Right atrium auricular region (tissue), 2 donors: Measurements from ENCODE around the gene SIRT5. TPM values are rescaled to one million over a fixed set of nuclear protein-coding genes. Genes with fewer than 3 reads are reported as not detected.

Source experiments
- DNase-seq: peaks from one replicate; pipeline ENCODE4 v3.0.0-alpha.2; 2019; ENCODE audit warnings: low spot score
- H3K27ac ChIP-seq, 2 donors: fragments of 200-600 bp; sonication (generic); 1 replicate in 1 of 2; 2 replicates in 1 of 2; pipeline ENCODE4 v1.5.1; 2016 to 2019
- H3K27me3 ChIP-seq, 2 donors: fragments of 200-600 bp; sonication (generic); one replicate each; pipeline versions ENCODE4 v1.5.1 to v1.6.0; 2017 to 2019
- H3K36me3 ChIP-seq: fragments of 200-600 bp; sonication (generic); one replicate; pipeline ENCODE4 v1.5.1; 2016
- H3K4me1 ChIP-seq, 2 donors: fragments of 200-600 bp; sonication (generic); one replicate each; pipeline versions ENCODE4 v1.5.1 to v1.6.0; 2017 to 2019
- H3K4me3 ChIP-seq, 2 donors: fragments of 200-600 bp; sonication (generic); 1 replicate in 1 of 2; 2 replicates in 1 of 2; pipeline ENCODE4 v1.5.1; 2017 to 2019; ENCODE audit warnings: mild to moderate bottlenecking in 1 of 2, moderate library complexity in 1 of 2
- H3K9me3 ChIP-seq, 2 donors: fragments of 200-600 bp; sonication (generic); one replicate each; pipeline ENCODE4 v1.5.1; 2019
- CTCF ChIP-seq, 2 donors: fragments of 200-600 bp; sonication (generic); IDR thresholded peaks; one replicate each; pipeline ENCODE4 v1.5.1; 2019; ENCODE audit warnings: antibody characterized with exemption in 2 of 2
- total RNA-seq, 2 donors: library from RNA; depleted of rRNA; stranded (reverse); fragments of >200 nt; gene quantifications; one replicate each; pipeline ENCODE4 v1.1.0, GENCODE V29; 2016

The SIRT5 gene
- total RNA-seq, 2 donors from 2014 or later: 17.9 to 31.2 TPM

GRCh38 chr6:13590574-13591153, 16.3 kb downstream of the SIRT5 start:
- no peak for DNase-seq
- Histone ChIP-seq H3K27me3 (no peaks in the 10 kb centered on the region), H3K36me3 (peaks cover 62% of the 10 kb centered on the region), H3K27ac (no peak overlapping the region), H3K4me1 (peaks cover 0 to 13% of the 10 kb centered on the region in 2 donors), H3K4me3 (no peak overlapping the region), H3K9me3 (no peaks in the 10 kb centered on the region)
- TF ChIP-seq CTCF (IDR thresholded peaks at IDR 0.05): no peak

- H3K36me3 ChIP-seq: peaks cover 69% of the 10 kb centered on the region
- no peak for DNase-seq
- peaks cover 0 to 13% of the 10 kb centered on the region in 2 donors for H3K4me1 ChIP-seq
- H3K9me3 ChIP-seq: no peaks in the 10 kb centered on the region
- no peaks in the 10 kb centered on the region for H3K27me3 ChIP-seq
- H3K4me3 ChIP-seq: no peak overlapping the region
- TF ChIP-seq CTCF (IDR thresholded peaks at IDR 0.05): no peak
- no peak overlapping the region for H3K27ac ChIP-seq
These were observed 17.0 kb downstream of the SIRT5 start for GRCh38 chr6:13591205-13591921.

DNA sequence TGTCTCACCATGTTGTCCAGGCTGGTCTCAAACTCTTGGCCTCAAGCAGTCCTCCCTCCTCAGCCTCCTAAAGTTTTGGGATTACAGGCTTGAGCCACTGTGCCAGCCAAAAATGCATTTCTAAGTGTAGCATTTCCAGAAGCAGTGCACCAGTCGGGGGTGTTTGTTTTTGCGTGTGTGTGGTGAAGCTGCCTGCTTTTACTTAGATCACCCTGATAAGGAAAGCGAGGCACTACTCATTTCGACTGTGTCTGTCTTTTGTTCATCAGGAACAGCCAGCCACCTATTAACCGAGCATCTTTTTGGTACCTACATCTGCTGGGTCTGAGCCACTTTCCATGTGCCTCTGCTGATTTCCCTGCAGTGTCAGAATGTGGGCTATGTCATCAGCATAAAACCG, 18.7 kb downstream of the SIRT5 start:
- DNase-seq: no peak
- H3K9me3 ChIP-seq: no peaks in the 10 kb centered on the region
- H3K4me1 ChIP-seq: no peaks in the 10 kb centered on the region
- H3K36me3 ChIP-seq: peaks cover 76% of the 10 kb centered on the region
- no peaks in the 10 kb centered on the region for H3K27me3 ChIP-seq
- H3K4me3 ChIP-seq: no peak overlapping the region
- TF ChIP-seq CTCF (IDR thresholded peaks at IDR 0.05): no peak
- no peak overlapping the region for H3K27ac ChIP-seq

- no peaks in the 10 kb centered on the region for H3K9me3 ChIP-seq
- peaks cover 79% of the 10 kb centered on the region for H3K36me3 ChIP-seq
- H3K4me3 ChIP-seq: no peak overlapping the region
- H3K27me3 ChIP-seq: no peaks in the 10 kb centered on the region
- no peak for TF ChIP-seq CTCF (IDR thresholded peaks at IDR 0.05)
- no peak overlapping the region for H3K27ac ChIP-seq
- no peaks in the 10 kb centered on the region for H3K4me1 ChIP-seq
- no peak for DNase-seq
These were observed 19.3 kb downstream of the SIRT5 start for GRCh38 chr6:13593720-13594119.

GRCh38 chr6:13597073-13597472, 22.7 kb downstream of the SIRT5 start:
- H3K4me1 ChIP-seq: no peaks in the 10 kb centered on the region
- DNase-seq: no peak
- H3K36me3 ChIP-seq: peaks cover 89% of the 10 kb centered on the region
- no peaks in the 10 kb centered on the region for H3K27me3 ChIP-seq
- no peaks in the 10 kb centered on the region for H3K9me3 ChIP-seq
- H3K4me3 ChIP-seq: no peak overlapping the region
- H3K27ac ChIP-seq: no peak overlapping the region
- TF ChIP-seq CTCF (IDR thresholded peaks at IDR 0.05): no peak
